ENCODE data around the gene CA11. TPM values are rescaled to one million over a fixed set of nuclear protein-coding genes. Genes with fewer than 3 reads are reported as not detected.

The CA11 gene
- total RNA-seq, 3 donors from 2014 or later, result 2.2 to 14.2 (median 9.8) TPM

- H3K4me3 ChIP-seq, result no peak overlapping the region
- peak in 1 of 2 donors; percentile 84 for DNase-seq (ENCODE audit: low spot score in 2 of 2)
- peak overlapping the region; percentile 78 to 88 for H3K27ac ChIP-seq
- peaks cover 0 to 7% of the 10 kb centered on the region in 2 donors for H3K4me1 ChIP-seq
- H3K36me3 ChIP-seq, result no peaks in the 10 kb centered on the region
- H3K27me3 ChIP-seq, result no peaks in the 10 kb centered on the region
- intact Hi-C loops (cut with DNase I; ENCODE audit: low total_unique reads), result no loop called here
- TF ChIP-seq POLR2A (IDR thresholded peaks at IDR 0.05) (no peak), CTCF (IDR thresholded peaks at IDR 0.05) (no peak), POLR2AphosphoS5 (IDR thresholded peaks at IDR 0.05) (no peak)
- H3K9me3 ChIP-seq, result no peaks in the 10 kb centered on the region
Observed at GRCh38 chr19:48676887-48677286, 30.9 kb upstream of the CA11 start.

- no peaks in the 10 kb centered on the region for H3K9me3 ChIP-seq
- no peaks in the 10 kb centered on the region for H3K36me3 ChIP-seq
- intact Hi-C loops (cut with DNase I; ENCODE audit: low total_unique reads), result no loop called here
- DNase-seq (ENCODE audit: low spot score in 2 of 2), result no peak
- H3K4me3 ChIP-seq, result no peak overlapping the region
- no peaks in the 10 kb centered on the region for H3K27me3 ChIP-seq
- peaks cover 0 to 7% of the 10 kb centered on the region in 2 donors for H3K4me1 ChIP-seq
- TF ChIP-seq POLR2A (IDR thresholded peaks at IDR 0.05) (no peak), POLR2AphosphoS5 (IDR thresholded peaks at IDR 0.05) (no peak), CTCF (IDR thresholded peaks at IDR 0.05) (no peak)
- peak overlapping the region; percentile 78 to 88 for H3K27ac ChIP-seq
Observed at GRCh38 chr19:48676487-48676886, 30.5 kb upstream of the CA11 start.

- TF ChIP-seq CTCF (IDR thresholded peaks at IDR 0.05) (peak; percentile 81 to 91 (median 86)), POLR2A (IDR thresholded peaks at IDR 0.05) (no peak), POLR2AphosphoS5 (IDR thresholded peaks at IDR 0.05) (peak in 2 of 3 donors; percentile 30 to 41)
- intact Hi-C loops (cut with DNase I; ENCODE audit: low total_unique reads), result no loop called here
Observed at GRCh38 chr19:48674921-48675824, 29.2 kb upstream of the CA11 start.

GRCh38 chr19:48674216-48674809 is 28.3 kb upstream of the CA11 start:
- H3K36me3 ChIP-seq, result no peaks in the 10 kb centered on the region
- no peak overlapping the region for H3K4me3 ChIP-seq
- intact Hi-C loops (cut with DNase I; ENCODE audit: low total_unique reads), result no loop called here
- H3K9me3 ChIP-seq, result no peaks in the 10 kb centered on the region
- no peaks in the 10 kb centered on the region for H3K27me3 ChIP-seq
- TF ChIP-seq POLR2A (IDR thresholded peaks at IDR 0.05), result no peak
- no peak for TF ChIP-seq POLR2AphosphoS5 (IDR thresholded peaks at IDR 0.05)
- no peak for TF ChIP-seq CTCF (IDR thresholded peaks at IDR 0.05)
- peaks cover 0 to 7% of the 10 kb centered on the region in 2 donors for H3K4me1 ChIP-seq
- no peak for DNase-seq (ENCODE audit: low spot score in 2 of 2)
- no peak overlapping the region for H3K27ac ChIP-seq

More at GRCh38 chr19:48674921-48675824, 29.2 kb upstream of the CA11 start:
- Histone ChIP-seq H3K27ac (peak overlapping the region in 1 of 2 donors; percentile 88), H3K36me3 (no peaks in the 10 kb centered on the region), H3K4me3 (peak overlapping the region in 1 of 3 donors; percentile 21), H3K9me3 (no peaks in the 10 kb centered on the region), H3K27me3 (no peaks in the 10 kb centered on the region), H3K4me1 (peaks cover 0 to 7% of the 10 kb centered on the region in 2 donors)
- peak; percentile 80 for DNase-seq (ENCODE audit: low spot score in 2 of 2)
